Measurements from ENCODE around the gene NLGN4Y. TPM values are rescaled to one million over a fixed set of nuclear protein-coding genes. Genes with fewer than 3 reads are reported as not detected.

NLGN4Y gene
- total and polyA plus RNA-seq, 2 of the 13 experiments (the other 11 are each of a cell fraction or from before 2014, with no cell fraction given) = 6.0 to 16.5 TPM

DNA sequence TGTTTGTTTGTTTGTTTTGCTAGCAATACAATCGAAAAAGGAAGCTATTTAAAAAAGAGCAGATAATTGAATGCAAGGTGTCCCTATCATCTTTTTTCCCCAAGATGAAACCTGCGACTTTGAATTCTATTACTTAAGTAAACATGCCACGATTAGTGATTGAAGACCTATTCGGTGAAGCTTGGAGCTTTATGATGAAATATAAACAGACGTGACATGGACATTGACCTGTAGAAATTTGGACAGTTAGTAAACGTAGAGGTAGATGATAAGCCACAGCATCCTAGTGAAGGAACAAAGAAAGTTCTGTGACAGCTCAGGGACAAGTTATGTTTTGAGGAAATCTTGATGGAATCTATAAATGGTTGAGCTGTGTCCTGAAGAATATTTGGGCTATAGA is 103.9 kb downstream of the NLGN4Y start (continued):
- TF ChIP-seq, protein P1, sequence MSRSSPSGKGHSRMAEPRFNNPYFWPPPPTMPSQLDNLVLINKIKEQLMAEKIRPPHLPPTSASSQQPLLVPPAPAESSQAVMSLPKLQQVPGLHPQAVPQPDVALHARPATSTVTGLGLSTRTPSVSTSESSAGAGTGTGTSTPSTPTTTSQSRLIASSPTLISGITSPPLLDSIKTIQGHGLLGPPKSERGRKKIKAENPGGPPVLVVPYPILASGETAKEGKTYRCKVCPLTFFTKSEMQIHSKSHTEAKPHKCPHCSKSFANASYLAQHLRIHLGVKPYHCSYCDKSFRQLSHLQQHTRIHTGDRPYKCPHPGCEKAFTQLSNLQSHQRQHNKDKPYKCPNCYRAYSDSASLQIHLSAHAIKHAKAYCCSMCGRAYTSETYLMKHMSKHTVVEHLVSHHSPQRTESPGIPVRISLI (CRISPR knock-in tag; IDR thresholded peaks at IDR 0.05; ENCODE audit: borderline replicate concordance) = no peak
- TF ChIP-seq, protein P2, sequence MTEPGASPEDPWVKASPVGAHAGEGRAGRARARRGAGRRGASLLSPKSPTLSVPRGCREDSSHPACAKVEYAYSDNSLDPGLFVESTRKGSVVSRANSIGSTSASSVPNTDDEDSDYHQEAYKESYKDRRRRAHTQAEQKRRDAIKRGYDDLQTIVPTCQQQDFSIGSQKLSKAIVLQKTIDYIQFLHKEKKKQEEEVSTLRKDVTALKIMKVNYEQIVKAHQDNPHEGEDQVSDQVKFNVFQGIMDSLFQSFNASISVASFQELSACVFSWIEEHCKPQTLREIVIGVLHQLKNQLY (CRISPR knock-in tag; IDR thresholded peaks at IDR 0.05) = no peak
- TF ChIP-seq PHF21A (CRISPR knock-in tag; IDR thresholded peaks at IDR 0.05) (no peak), ARNTL (CRISPR knock-in tag; IDR thresholded peaks at IDR 0.05) (no peak), ATF7 (IDR thresholded peaks at IDR 0.05) (no peak), ATF7 (CRISPR knock-in tag; IDR thresholded peaks at IDR 0.05) (no peak), FOXP1 (IDR thresholded peaks at IDR 0.05) (no peak), FOXP1 (CRISPR knock-in tag; IDR thresholded peaks at IDR 0.05) (peak; percentile 38; the same call in 1 of the 2 replicates), DR1 (CRISPR knock-in tag; IDR thresholded peaks at IDR 0.05) (no peak), FOXK1 (CRISPR knock-in tag; IDR thresholded peaks at IDR 0.05; ENCODE audit: borderline replicate concordance, low read depth) (no peak), NR2F6 (IDR thresholded peaks at IDR 0.05) (peak; percentile 61; the same call in 1 of the 2 replicates), NR2F6 (CRISPR knock-in tag; IDR thresholded peaks at IDR 0.05) (peak; percentile 70), TCF7L2 (IDR thresholded peaks at IDR 0.05; ENCODE audit: low read depth, low read length) (no peak), ZBTB20 (CRISPR knock-in tag; IDR thresholded peaks at IDR 0.05; ENCODE audit: borderline replicate concordance, low read depth) (no peak), FOXA3 (CRISPR knock-in tag; IDR thresholded peaks at IDR 0.05) (peak; percentile 90), CC2D1A (CRISPR knock-in tag; IDR thresholded peaks at IDR 0.05) (no peak), FOXC1 (CRISPR knock-in tag; IDR thresholded peaks at IDR 0.05; ENCODE audit: borderline replicate concordance) (no peak), TBX2 (CRISPR knock-in tag; IDR thresholded peaks at IDR 0.05; ENCODE audit: borderline replicate concordance) (no peak), POGZ (CRISPR knock-in tag; IDR thresholded peaks at IDR 0.05) (no peak), MBNL3 (CRISPR knock-in tag; conservative IDR thresholded peaks at IDR 0.05) (no peak), ZNF256 (CRISPR knock-in tag; conservative IDR thresholded peaks at IDR 0.05) (no peak)
- TF ChIP-seq, protein P3, sequence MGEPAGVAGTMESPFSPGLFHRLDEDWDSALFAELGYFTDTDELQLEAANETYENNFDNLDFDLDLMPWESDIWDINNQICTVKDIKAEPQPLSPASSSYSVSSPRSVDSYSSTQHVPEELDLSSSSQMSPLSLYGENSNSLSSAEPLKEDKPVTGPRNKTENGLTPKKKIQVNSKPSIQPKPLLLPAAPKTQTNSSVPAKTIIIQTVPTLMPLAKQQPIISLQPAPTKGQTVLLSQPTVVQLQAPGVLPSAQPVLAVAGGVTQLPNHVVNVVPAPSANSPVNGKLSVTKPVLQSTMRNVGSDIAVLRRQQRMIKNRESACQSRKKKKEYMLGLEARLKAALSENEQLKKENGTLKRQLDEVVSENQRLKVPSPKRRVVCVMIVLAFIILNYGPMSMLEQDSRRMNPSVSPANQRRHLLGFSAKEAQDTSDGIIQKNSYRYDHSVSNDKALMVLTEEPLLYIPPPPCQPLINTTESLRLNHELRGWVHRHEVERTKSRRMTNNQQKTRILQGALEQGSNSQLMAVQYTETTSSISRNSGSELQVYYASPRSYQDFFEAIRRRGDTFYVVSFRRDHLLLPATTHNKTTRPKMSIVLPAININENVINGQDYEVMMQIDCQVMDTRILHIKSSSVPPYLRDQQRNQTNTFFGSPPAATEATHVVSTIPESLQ (CRISPR knock-in tag; conservative IDR thresholded peaks at IDR 0.05) = no peak
- TF ChIP-seq, protein P4, sequence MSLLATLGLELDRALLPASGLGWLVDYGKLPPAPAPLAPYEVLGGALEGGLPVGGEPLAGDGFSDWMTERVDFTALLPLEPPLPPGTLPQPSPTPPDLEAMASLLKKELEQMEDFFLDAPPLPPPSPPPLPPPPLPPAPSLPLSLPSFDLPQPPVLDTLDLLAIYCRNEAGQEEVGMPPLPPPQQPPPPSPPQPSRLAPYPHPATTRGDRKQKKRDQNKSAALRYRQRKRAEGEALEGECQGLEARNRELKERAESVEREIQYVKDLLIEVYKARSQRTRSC (CRISPR knock-in tag; IDR thresholded peaks at IDR 0.05; ENCODE audit: low read depth) = no peak
- TF ChIP-seq, protein P5, sequence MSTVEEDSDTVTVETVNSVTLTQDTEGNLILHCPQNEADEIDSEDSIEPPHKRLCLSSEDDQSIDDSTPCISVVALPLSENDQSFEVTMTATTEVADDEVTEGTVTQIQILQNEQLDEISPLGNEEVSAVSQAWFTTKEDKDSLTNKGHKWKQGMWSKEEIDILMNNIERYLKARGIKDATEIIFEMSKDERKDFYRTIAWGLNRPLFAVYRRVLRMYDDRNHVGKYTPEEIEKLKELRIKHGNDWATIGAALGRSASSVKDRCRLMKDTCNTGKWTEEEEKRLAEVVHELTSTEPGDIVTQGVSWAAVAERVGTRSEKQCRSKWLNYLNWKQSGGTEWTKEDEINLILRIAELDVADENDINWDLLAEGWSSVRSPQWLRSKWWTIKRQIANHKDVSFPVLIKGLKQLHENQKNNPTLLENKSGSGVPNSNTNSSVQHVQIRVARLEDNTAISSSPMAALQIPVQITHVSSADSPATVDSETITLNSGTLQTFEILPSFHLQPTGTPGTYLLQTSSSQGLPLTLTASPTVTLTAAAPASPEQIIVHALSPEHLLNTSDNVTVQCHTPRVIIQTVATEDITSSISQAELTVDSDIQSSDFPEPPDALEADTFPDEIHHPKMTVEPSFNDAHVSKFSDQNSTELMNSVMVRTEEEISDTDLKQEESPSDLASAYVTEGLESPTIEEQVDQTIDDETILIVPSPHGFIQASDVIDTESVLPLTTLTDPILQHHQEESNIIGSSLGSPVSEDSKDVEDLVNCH (CRISPR knock-in tag; IDR thresholded peaks at IDR 0.05) = no peak
- TF ChIP-seq, protein P6, sequence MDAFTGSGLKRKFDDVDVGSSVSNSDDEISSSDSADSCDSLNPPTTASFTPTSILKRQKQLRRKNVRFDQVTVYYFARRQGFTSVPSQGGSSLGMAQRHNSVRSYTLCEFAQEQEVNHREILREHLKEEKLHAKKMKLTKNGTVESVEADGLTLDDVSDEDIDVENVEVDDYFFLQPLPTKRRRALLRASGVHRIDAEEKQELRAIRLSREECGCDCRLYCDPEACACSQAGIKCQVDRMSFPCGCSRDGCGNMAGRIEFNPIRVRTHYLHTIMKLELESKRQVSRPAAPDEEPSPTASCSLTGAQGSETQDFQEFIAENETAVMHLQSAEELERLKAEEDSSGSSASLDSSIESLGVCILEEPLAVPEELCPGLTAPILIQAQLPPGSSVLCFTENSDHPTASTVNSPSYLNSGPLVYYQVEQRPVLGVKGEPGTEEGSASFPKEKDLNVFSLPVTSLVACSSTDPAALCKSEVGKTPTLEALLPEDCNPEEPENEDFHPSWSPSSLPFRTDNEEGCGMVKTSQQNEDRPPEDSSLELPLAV (CRISPR knock-in tag; conservative IDR thresholded peaks at IDR 0.05; ENCODE audit: low read depth) = no peak

All from HepG2 (cell line).